ENCODE data around the gene FH. TPM values are rescaled to one million over a fixed set of nuclear protein-coding genes. Genes with fewer than 3 reads are reported as not detected.

FH gene
- total and polyA plus RNA-seq, 2 donors (not counting 3 experiments of a cell fraction or from before 2014, with no cell fraction given) = 41.9 to 96.6 TPM

DNA sequence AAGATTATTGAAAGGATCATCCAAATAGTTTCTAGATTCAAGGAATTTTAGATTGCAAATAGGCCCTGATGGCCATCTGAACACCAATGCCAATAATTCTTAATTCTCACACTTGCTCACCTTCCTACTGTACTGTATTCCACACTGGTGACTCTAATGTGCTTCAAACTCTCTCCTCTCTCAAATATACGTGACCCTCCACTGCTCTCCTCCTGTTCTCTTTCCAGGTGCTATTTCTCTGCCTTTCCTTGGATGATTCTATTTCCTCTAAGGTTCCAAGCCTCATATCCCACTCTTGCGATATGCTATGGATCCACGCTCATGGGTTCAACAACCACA, 41.3 kb upstream of the FH start:
- DNase-seq (ENCODE audit: low read depth, low spot score) = no peak
- POLR2A ChIA-PET = no interaction called here
- H3K36me3 ChIP-seq (ENCODE audit: control insufficient read depth in 2 of 2, extremely low read depth in 1 of 2, insufficient read depth in 2 of 2, low read length in 2 of 2) = no peaks in the 10 kb centered on the region
- H3K9me3 ChIP-seq (replicated peaks; ENCODE audit: control insufficient read depth, insufficient read depth, low read length) = no peaks in the 10 kb centered on the region
- H3K4me1 ChIP-seq (ENCODE audit: control insufficient read depth, extremely low read depth, insufficient read depth, low read length) = no peaks in the 10 kb centered on the region
- FAIRE-seq = no peak
- no peak overlapping the region for H3K4me3 ChIP-seq (replicated peaks in 1 of 3; ENCODE audit: insufficient read depth in 1 of 3, low read depth in 1 of 3, low read length in 3 of 3)
- H2AFZ ChIP-seq (ENCODE audit: low read depth, low read length) = no peak overlapping the region
- intact Hi-C loops (cut with micrococcal nuclease) (no loop called here), dilution Hi-C loops (cut with MboI; ENCODE audit: extremely low pct_ligation_motif_present, low sequenced_read_pairs) (no loop called here)
- no peaks in the 10 kb centered on the region for H4K20me1 ChIP-seq (replicated peaks; ENCODE audit: control insufficient read depth, extremely low read depth, insufficient read depth, low read length)
- CTCF ChIA-PET = no interaction called here
- no TSS peak for BruUV-seq (replicated peaks)
- no peaks in the 10 kb centered on the region for H3K9me1 ChIP-seq (replicated peaks; ENCODE audit: control insufficient read depth, extremely low read depth, insufficient read depth, low read length)
- H3K27me3 ChIP-seq (ENCODE audit: control insufficient read depth in 2 of 2, insufficient read depth in 2 of 2, low read length in 2 of 2) = no peaks in the 10 kb centered on the region
- H3K79me2 ChIP-seq (ENCODE audit: control insufficient read depth, insufficient read depth, low read length) = no peaks in the 10 kb centered on the region
- TF ChIP-seq POLR2A (IDR thresholded peaks at IDR 0.05; ENCODE audit: low read depth, low read length) (no peak), EZH2 (IDR thresholded peaks at IDR 0.05; ENCODE audit: borderline replicate concordance, low read depth, low read length, severe bottlenecking) (no peak), POLR2AphosphoS5 (IDR thresholded peaks at IDR 0.05; ENCODE audit: insufficient read depth, low read depth, low read length) (no peak), GATA2 (IDR thresholded peaks at IDR 0.05; ENCODE audit: insufficient read depth, insufficient read length, low read depth, low read length) (no peak), MYC (IDR thresholded peaks at IDR 0.05; ENCODE audit: low read depth, low read length) (no peak), FOS (IDR thresholded peaks at IDR 0.05; ENCODE audit: borderline replicate concordance, insufficient read depth, low read length) (no peak), JUN (IDR thresholded peaks at IDR 0.05; ENCODE audit: borderline replicate concordance, insufficient read depth, insufficient read length, low read depth) (no peak)
- TF ChIP-seq, protein P1, sequence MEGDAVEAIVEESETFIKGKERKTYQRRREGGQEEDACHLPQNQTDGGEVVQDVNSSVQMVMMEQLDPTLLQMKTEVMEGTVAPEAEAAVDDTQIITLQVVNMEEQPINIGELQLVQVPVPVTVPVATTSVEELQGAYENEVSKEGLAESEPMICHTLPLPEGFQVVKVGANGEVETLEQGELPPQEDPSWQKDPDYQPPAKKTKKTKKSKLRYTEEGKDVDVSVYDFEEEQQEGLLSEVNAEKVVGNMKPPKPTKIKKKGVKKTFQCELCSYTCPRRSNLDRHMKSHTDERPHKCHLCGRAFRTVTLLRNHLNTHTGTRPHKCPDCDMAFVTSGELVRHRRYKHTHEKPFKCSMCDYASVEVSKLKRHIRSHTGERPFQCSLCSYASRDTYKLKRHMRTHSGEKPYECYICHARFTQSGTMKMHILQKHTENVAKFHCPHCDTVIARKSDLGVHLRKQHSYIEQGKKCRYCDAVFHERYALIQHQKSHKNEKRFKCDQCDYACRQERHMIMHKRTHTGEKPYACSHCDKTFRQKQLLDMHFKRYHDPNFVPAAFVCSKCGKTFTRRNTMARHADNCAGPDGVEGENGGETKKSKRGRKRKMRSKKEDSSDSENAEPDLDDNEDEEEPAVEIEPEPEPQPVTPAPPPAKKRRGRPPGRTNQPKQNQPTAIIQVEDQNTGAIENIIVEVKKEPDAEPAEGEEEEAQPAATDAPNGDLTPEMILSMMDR (IDR thresholded peaks at IDR 0.05; ENCODE audit: extremely low read depth in 1 of 2, insufficient read depth in 1 of 2, low read depth in 1 of 2, low read length in 2 of 2) = no peak
- TF ChIP-seq, protein P2, sequence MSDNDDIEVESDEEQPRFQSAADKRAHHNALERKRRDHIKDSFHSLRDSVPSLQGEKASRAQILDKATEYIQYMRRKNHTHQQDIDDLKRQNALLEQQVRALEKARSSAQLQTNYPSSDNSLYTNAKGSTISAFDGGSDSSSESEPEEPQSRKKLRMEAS (IDR thresholded peaks at IDR 0.05; ENCODE audit: insufficient read depth, insufficient read length) = no peak
- H3K9ac ChIP-seq (replicated peaks; ENCODE audit: extremely low read depth, insufficient read depth, low read length) = no peak overlapping the region
- no peak overlapping the region for H3K27ac ChIP-seq (ENCODE audit: insufficient read depth, low read depth, low read length)
- no peak overlapping the region for H3K4me2 ChIP-seq (ENCODE audit: insufficient read depth, low read length)
